HepG2 (cell line): ENCODE measurements around the gene SRSF8. TPM values are rescaled to one million over a fixed set of nuclear protein-coding genes. Genes with fewer than 3 reads are reported as not detected.

Source experiments
- ATAC-seq: fragments of 200-7000 bp; cut with Tn5 transposase; 3 replicates; pipeline ENCODE4 v1.9.1; 2020; ENCODE audit warnings: mild to moderate bottlenecking, moderate library complexity
- BruUV-seq: library from RNA; stranded (reverse); fragments of 400-500 nt; replicated peaks from 2 replicates; lab custom pipeline; 2021; lab: Mats Ljungman, UMichigan
- CTCF ChIA-PET: fragments of 300-600 bp; formaldehyde crosslinking; extraction: SDS; loops from one replicate; lab custom pipeline; 2021; ENCODE audit warnings: low total read pairs, inconsistent platforms, low intra/inter-chr PET ratio; lab: Yijun Ruan, JAX
- POLR2A ChIA-PET: fragments of 350-600 bp; sonication (Branson Sonifier 250); formaldehyde crosslinking; loops from one replicate; lab custom pipeline; 2020; ENCODE audit warnings: antibody characterized with exemption, inconsistent platforms; lab: Yijun Ruan, JAX
- DNase-seq: peaks from one replicate; pipeline ENCODE4 v3.0.0-alpha.2; 2015; ENCODE audit warnings: low spot score
- FAIRE-seq: peaks from 3 replicates; lab custom pipeline; 2011; peaks lifted over from hg19 to GRCh38; lab: Jason Lieb, UNC
- H2AFZ ChIP-seq: one replicate; pipeline ENCODE4 v1.6.1; 2011; ENCODE audit warnings: low read length, inconsistent platforms
- H3K27ac ChIP-seq: fragments of 300-600 bp; 3 replicates; pipeline ENCODE4 v1.8.0; 2011; ENCODE audit warnings: mixed run types, mild to moderate bottlenecking, mixed read lengths, low read length, inconsistent platforms; ENCODE audit not compliant: insufficient read depth; ENCODE audit errors: extremely low read length
- H3K27me3 ChIP-seq, 2 experiments: fragments of 200-600 bp in 1 of 2; 2 replicates in 1 of 2; 3 replicates in 1 of 2; pipeline versions ENCODE4 v1.6.0 to v1.8.0; 2011; ENCODE audit warnings: low read length in 2 of 2, mild to moderate bottlenecking in 2 of 2, moderate library complexity in 2 of 2, inconsistent platforms in 1 of 2; ENCODE audit not compliant: insufficient read depth in 2 of 2, control insufficient read depth in 1 of 2
- H3K36me3 ChIP-seq, 2 experiments: fragments of 200-600 bp in 1 of 2; replicated peaks in 1 of 2; 2 replicates in 1 of 2; 3 replicates in 1 of 2; pipeline versions ENCODE4 v1.5.1 to v1.8.0; 2011; ENCODE audit warnings: low read length in 2 of 2, inconsistent platforms in 1 of 2; ENCODE audit not compliant: insufficient read depth in 2 of 2, control insufficient read depth in 1 of 2
- H3K4me1 ChIP-seq: 2 replicates; pipeline ENCODE4 v1.5.1; 2012; ENCODE audit warnings: low read length, inconsistent platforms; ENCODE audit not compliant: insufficient read depth
- H3K4me2 ChIP-seq: 2 replicates; pipeline ENCODE4 v1.6.0; 2011; ENCODE audit warnings: low read depth, low read length, inconsistent platforms
- H3K4me3 ChIP-seq, 3 experiments: fragments of 200-600 bp in 1 of 3; sonication (generic), shearing (Covaris generic) in 1 of 3; replicated peaks in 1 of 3; 2 replicates each; pipeline ENCODE4 v1.5.1; 2011 to 2016; ENCODE audit warnings: low read length in 3 of 3, inconsistent platforms in 2 of 3, low read depth in 2 of 3, mild to moderate bottlenecking in 2 of 3, control low read depth in 1 of 3, mixed read lengths in 1 of 3; ENCODE audit not compliant: insufficient read depth in 1 of 3
- H3K79me2 ChIP-seq: one replicate; pipeline ENCODE4 v1.6.1; 2011; ENCODE audit warnings: low read length, inconsistent platforms; ENCODE audit not compliant: insufficient read depth
- H3K9ac ChIP-seq: 2 replicates; pipeline ENCODE4 v1.6.0; 2011; ENCODE audit warnings: mild to moderate bottlenecking, low read depth, low read length, inconsistent platforms; ENCODE audit not compliant: insufficient read depth
- H3K9me3 ChIP-seq: 2 replicates; pipeline ENCODE4 v1.5.1; 2012; ENCODE audit warnings: mild to moderate bottlenecking, low read length
- H4K20me1 ChIP-seq: 2 replicates; pipeline ENCODE4 v1.6.0; 2011; ENCODE audit warnings: inconsistent platforms, mild to moderate bottlenecking, low read length, moderate library complexity; ENCODE audit not compliant: insufficient read depth
- PAX8 ChIP-seq: sonication (generic); formaldehyde crosslinking; IDR thresholded peaks from 2 replicates; pipeline ENCODE4 v1.8.0; 2022; ENCODE audit warnings: mild to moderate bottlenecking, missing genetic modification reagents, borderline replicate concordance
- TEAD3 ChIP-seq: optimal IDR thresholded peaks from 2 replicates; pipeline ENCODE3; 2016; ENCODE audit warnings: borderline replicate concordance
- ZKSCAN8 ChIP-seq: IDR thresholded peaks from 2 replicates; pipeline ENCODE4 v1.6.1; 2016; ENCODE audit warnings: borderline replicate concordance, missing genetic modification reagents, missing compliant biosample characterization
- ZNF746 ChIP-seq: sonication (generic); formaldehyde crosslinking; IDR thresholded peaks from 2 replicates; pipeline ENCODE4 v1.8.0; 2022; ENCODE audit warnings: mild to moderate bottlenecking, missing genetic modification reagents
- ZNF83 ChIP-seq: sonication (generic); formaldehyde crosslinking; IDR thresholded peaks from 2 replicates; pipeline ENCODE4 v1.4.0; 2020; ENCODE audit warnings: missing genetic modification reagents, mild to moderate bottlenecking, borderline replicate concordance
- ZNF841 ChIP-seq: sonication (generic); formaldehyde crosslinking; IDR thresholded peaks from 2 replicates; pipeline ENCODE4 v1.8.1; 2023; ENCODE audit warnings: missing genetic modification reagents, borderline replicate concordance
- WGBS: methylation state at CpG from one replicate; pipeline ENCODE4 v1.1.6; 2017; ENCODE audit warnings: low lambda C conversion rate; 5-methylcytosine and 5-hydroxymethylcytosine counted together
- in situ Hi-C: cut with HindIII; loops from 2 replicates; pipeline ENCODE4 v1.10.0; 2017; ENCODE audit warnings: low pct_unique_long_range_greater_than_20kb; ENCODE audit not compliant: extremely low pct_ligation_motif_present
- intact Hi-C: fragments of 100-400 bp; cut with micrococcal nuclease; formaldehyde crosslinking; loops from one replicate; pipeline ENCODE4 v1.10.0; 2022; ENCODE audit not compliant: unreplicated experiment
- polyA plus RNA-seq, 8 experiments: library from polyadenylated mRNA; depleted of rRNA in 3 of 8; stranded (reverse) in 7 of 8; unstranded in 1 of 8; fragments of >200 nt; fragmentation: Illumina TruSeq in 4 of 8; extraction: Trizol in 4 of 8; gene quantifications; 2 replicates each; pipeline versions ENCODE4 v1.2.1 to v1.2.3, GENCODE V29; 2011 to 2016; ENCODE audit warnings: low read depth in 4 of 8, missing spikeins in 1 of 8, mixed read lengths in 1 of 8; ENCODE audit not compliant: insufficient read depth in 1 of 8
- total RNA-seq, 5 experiments: library from RNA; depleted of rRNA; stranded (reverse); fragments of >200 nt; fragmentation: Illumina TruSeq; extraction: Trizol; gene quantifications; 2 replicates each; pipeline ENCODE4 v1.2.3, GENCODE V29; 2016; ENCODE audit warnings: low read depth in 1 of 5
- TF ChIP-seq, protein P1 (sequence below): sonication (generic); formaldehyde crosslinking; IDR thresholded peaks from 2 replicates; pipeline ENCODE4 v1.4.0; 2020; ENCODE audit warnings: missing genetic modification reagents, borderline replicate concordance
- TF ChIP-seq, protein P2 (sequence below): sonication (generic); formaldehyde crosslinking; IDR thresholded peaks from 2 replicates; pipeline ENCODE4 v1.5.0; 2020; ENCODE audit warnings: mild to moderate bottlenecking, missing genetic modification reagents
- TF ChIP-seq, protein P3 (sequence below): sonication (generic); formaldehyde crosslinking; IDR thresholded peaks from 2 replicates; pipeline ENCODE4 v1.5.1; 2020; ENCODE audit warnings: mild to moderate bottlenecking, missing genetic modification reagents, moderate library complexity

SRSF8 gene
- total and polyA plus RNA-seq, 2 of the 13 experiments (the other 11 are each of a cell fraction or from before 2014, with no cell fraction given): 21.8 to 25.8 TPM

DNA sequence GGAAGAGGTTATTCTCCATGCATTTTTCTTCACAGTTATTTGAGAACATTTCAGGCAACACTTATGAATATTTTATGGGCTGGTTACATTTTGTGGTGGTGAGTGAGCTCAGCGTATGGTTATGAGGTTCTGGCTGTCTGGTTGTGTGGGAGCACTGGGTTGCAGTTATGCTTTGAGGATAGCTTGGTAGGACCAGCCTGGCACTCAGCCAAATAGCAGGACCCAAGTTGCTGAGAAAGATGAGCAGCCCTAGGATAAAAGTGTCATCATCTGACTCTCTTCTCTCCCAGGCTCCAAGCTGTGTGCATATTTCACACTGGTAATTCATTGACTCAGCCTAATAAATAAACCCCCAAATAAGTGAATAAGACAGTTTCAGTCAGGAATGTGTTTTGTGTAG, 8.1 kb upstream of the SRSF8 start:
- no peak overlapping the region for H3K4me2 ChIP-seq
- no peak for ATAC-seq
- POLR2A ChIA-PET: no interaction called here
- no peak for FAIRE-seq
- no peak overlapping the region for H3K27ac ChIP-seq
- H3K9me3 ChIP-seq: no peaks in the 10 kb centered on the region
- TF ChIP-seq ZNF841 (CRISPR knock-in tag): no peak
- in situ Hi-C loops (no loop called here), intact Hi-C loops (no loop called here)
- no peak for DNase-seq
- H4K20me1 ChIP-seq: no peaks in the 10 kb centered on the region; the same call in 1 of the 2 replicates
- CTCF ChIA-PET: no interaction called here
- H3K9ac ChIP-seq: no peak overlapping the region
- no peaks in the 10 kb centered on the region for H3K36me3 ChIP-seq
- H3K4me1 ChIP-seq: no peaks in the 10 kb centered on the region
- no peak overlapping the region for H3K4me3 ChIP-seq
- no TSS peak for BruUV-seq
- no peaks in the 10 kb centered on the region for H3K79me2 ChIP-seq
- no peak overlapping the region for H2AFZ ChIP-seq
- no peaks in the 10 kb centered on the region for H3K27me3 ChIP-seq
- WGBS: 61% methylated on average over 1 of the region's 1 CpG

DNA sequence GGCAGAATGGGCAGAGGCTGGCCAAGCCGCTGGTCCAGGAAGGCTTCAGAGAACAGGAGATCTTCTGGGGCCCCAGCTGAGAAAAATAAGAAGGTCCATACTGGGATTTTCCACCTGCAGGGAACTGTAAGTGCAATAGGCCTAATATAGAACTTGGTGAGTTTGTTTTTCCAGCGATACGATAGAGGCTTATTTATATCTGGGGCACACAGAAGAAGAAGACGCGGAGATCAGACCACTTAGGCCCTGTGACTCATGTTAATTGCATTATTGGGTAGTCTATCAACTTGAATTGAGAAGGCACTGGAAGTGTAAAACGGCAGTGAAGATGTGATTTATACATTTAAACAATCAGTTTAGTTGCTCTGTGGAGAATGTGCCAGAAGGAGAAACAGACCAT, 7.7 kb upstream of the SRSF8 start:
- Histone ChIP-seq H3K27ac (no peak overlapping the region), H2AFZ (no peak overlapping the region), H3K9ac (no peak overlapping the region), H3K36me3 (no peaks in the 10 kb centered on the region), H3K9me3 (no peaks in the 10 kb centered on the region), H4K20me1 (no peaks in the 10 kb centered on the region; the same call in 1 of the 2 replicates), H3K4me3 (no peak overlapping the region), H3K27me3 (no peaks in the 10 kb centered on the region), H3K4me2 (no peak overlapping the region), H3K79me2 (no peaks in the 10 kb centered on the region), H3K4me1 (no peaks in the 10 kb centered on the region)
- DNase-seq (no peak), ATAC-seq (no peak), FAIRE-seq (no peak)
- CTCF ChIA-PET: no interaction called here
- no TSS peak for BruUV-seq
- intact Hi-C loops: no loop called here
- WGBS: 35% methylated on average over 6 of the region's 6 CpGs
- POLR2A ChIA-PET: no interaction called here
- in situ Hi-C loops: no loop called here
- TF ChIP-seq, protein P1, sequence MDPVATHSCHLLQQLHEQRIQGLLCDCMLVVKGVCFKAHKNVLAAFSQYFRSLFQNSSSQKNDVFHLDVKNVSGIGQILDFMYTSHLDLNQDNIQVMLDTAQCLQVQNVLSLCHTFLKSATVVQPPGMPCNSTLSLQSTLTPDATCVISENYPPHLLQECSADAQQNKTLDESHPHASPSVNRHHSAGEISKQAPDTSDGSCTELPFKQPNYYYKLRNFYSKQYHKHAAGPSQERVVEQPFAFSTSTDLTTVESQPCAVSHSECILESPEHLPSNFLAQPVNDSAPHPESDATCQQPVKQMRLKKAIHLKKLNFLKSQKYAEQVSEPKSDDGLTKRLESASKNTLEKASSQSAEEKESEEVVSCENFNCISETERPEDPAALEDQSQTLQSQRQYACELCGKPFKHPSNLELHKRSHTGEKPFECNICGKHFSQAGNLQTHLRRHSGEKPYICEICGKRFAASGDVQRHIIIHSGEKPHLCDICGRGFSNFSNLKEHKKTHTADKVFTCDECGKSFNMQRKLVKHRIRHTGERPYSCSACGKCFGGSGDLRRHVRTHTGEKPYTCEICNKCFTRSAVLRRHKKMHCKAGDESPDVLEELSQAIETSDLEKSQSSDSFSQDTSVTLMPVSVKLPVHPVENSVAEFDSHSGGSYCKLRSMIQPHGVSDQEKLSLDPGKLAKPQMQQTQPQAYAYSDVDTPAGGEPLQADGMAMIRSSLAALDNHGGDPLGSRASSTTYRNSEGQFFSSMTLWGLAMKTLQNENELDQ (CRISPR knock-in tag): no peak
- TF ChIP-seq, protein P2, sequence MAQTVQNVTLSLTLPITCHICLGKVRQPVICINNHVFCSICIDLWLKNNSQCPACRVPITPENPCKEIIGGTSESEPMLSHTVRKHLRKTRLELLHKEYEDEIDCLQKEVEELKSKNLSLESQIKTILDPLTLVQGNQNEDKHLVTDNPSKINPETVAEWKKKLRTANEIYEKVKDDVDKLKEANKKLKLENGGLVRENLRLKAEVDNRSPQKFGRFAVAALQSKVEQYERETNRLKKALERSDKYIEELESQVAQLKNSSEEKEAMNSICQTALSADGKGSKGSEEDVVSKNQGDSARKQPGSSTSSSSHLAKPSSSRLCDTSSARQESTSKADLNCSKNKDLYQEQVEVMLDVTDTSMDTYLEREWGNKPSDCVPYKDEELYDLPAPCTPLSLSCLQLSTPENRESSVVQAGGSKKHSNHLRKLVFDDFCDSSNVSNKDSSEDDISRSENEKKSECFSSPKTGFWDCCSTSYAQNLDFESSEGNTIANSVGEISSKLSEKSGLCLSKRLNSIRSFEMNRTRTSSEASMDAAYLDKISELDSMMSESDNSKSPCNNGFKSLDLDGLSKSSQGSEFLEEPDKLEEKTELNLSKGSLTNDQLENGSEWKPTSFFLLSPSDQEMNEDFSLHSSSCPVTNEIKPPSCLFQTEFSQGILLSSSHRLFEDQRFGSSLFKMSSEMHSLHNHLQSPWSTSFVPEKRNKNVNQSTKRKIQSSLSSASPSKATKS (CRISPR knock-in tag): no peak
- no peak for TF ChIP-seq ZKSCAN8 (CRISPR knock-in tag)
- no peak for TF ChIP-seq TEAD3 (CRISPR knock-in tag)
- no peak for TF ChIP-seq ZNF746 (CRISPR knock-in tag)
- TF ChIP-seq PAX8 (CRISPR knock-in tag): no peak
- TF ChIP-seq, protein P3, sequence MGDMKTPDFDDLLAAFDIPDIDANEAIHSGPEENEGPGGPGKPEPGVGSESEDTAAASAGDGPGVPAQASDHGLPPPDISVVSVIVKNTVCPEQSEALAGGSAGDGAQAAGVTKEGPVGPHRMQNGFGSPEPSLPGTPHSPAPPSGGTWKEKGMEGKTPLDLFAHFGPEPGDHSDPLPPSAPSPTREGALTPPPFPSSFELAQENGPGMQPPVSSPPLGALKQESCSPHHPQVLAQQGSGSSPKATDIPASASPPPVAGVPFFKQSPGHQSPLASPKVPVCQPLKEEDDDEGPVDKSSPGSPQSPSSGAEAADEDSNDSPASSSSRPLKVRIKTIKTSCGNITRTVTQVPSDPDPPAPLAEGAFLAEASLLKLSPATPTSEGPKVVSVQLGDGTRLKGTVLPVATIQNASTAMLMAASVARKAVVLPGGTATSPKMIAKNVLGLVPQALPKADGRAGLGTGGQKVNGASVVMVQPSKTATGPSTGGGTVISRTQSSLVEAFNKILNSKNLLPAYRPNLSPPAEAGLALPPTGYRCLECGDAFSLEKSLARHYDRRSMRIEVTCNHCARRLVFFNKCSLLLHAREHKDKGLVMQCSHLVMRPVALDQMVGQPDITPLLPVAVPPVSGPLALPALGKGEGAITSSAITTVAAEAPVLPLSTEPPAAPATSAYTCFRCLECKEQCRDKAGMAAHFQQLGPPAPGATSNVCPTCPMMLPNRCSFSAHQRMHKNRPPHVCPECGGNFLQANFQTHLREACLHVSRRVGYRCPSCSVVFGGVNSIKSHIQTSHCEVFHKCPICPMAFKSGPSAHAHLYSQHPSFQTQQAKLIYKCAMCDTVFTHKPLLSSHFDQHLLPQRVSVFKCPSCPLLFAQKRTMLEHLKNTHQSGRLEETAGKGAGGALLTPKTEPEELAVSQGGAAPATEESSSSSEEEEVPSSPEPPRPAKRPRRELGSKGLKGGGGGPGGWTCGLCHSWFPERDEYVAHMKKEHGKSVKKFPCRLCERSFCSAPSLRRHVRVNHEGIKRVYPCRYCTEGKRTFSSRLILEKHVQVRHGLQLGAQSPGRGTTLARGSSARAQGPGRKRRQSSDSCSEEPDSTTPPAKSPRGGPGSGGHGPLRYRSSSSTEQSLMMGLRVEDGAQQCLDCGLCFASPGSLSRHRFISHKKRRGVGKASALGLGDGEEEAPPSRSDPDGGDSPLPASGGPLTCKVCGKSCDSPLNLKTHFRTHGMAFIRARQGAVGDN (CRISPR knock-in tag): no peak
- no peak for TF ChIP-seq ZNF83 (CRISPR knock-in tag)
